Gastroesophageal sphincter (tissue), 3 donors: ENCODE data around the gene TMEM135.

Experiments used
- EP300 ChIP-seq: sonication (generic); formaldehyde crosslinking; IDR thresholded peaks from one replicate; pipeline ENCODE4 v1.6.1; 2017; ENCODE audit warnings: antibody characterized with exemption, mild to moderate bottlenecking
- TF ChIP-seq, protein P1 (sequence below), 4 experiments: fragments of 200-600 bp in 2 of 4; fragments of 450-650 bp in 2 of 4; sonication (generic) in 1 of 4; IDR thresholded peaks; one replicate each; pipeline ENCODE4 v1.5.1; 2017 to 2019; ENCODE audit warnings: antibody characterized with exemption in 4 of 4, mild to moderate bottlenecking in 2 of 4, moderate library complexity in 2 of 4

DNA sequence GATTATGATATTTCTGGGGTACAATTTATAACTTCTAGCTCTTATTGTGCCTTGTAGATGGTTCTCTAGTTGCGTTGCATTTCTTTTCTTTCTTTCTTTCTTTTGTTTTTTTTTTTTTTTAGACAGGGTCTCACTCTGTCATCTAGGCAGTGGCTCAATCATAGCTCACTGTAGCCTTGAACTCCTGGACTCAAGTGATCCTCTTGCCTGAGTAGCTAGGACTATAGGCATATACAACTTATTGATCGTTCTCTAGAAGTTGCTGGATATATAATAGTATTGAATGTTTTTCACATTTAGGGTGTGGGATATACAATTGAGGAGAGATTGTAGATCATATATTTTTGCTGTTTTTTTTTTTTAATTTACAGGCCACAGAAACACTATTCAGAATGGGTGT is 119.2 kb downstream of the TMEM135 start:
- no peak for TF ChIP-seq EP300
- TF ChIP-seq, protein P1, sequence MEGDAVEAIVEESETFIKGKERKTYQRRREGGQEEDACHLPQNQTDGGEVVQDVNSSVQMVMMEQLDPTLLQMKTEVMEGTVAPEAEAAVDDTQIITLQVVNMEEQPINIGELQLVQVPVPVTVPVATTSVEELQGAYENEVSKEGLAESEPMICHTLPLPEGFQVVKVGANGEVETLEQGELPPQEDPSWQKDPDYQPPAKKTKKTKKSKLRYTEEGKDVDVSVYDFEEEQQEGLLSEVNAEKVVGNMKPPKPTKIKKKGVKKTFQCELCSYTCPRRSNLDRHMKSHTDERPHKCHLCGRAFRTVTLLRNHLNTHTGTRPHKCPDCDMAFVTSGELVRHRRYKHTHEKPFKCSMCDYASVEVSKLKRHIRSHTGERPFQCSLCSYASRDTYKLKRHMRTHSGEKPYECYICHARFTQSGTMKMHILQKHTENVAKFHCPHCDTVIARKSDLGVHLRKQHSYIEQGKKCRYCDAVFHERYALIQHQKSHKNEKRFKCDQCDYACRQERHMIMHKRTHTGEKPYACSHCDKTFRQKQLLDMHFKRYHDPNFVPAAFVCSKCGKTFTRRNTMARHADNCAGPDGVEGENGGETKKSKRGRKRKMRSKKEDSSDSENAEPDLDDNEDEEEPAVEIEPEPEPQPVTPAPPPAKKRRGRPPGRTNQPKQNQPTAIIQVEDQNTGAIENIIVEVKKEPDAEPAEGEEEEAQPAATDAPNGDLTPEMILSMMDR (IDR thresholded peaks at IDR 0.05) = no peak
